AG10803 (cell line): ENCODE data around the gene POLR1A.

Source experiments
- DNase-seq: peaks from one replicate; pipeline ENCODE4 v3.0.0; 2010; ENCODE audit warnings: low read depth
- H3K4me3 ChIP-seq: 2 replicates; pipeline ENCODE4 v1.5.1; 2011; ENCODE audit warnings: mild to moderate bottlenecking, low read length, control low read depth
- TF ChIP-seq, protein P1 (sequence below): conservative IDR thresholded peaks from 2 replicates; pipeline ENCODE4 v1.5.1; 2011; ENCODE audit warnings: mild to moderate bottlenecking, low read length, control low read depth, inconsistent platforms

The POLR1A gene

DNA sequence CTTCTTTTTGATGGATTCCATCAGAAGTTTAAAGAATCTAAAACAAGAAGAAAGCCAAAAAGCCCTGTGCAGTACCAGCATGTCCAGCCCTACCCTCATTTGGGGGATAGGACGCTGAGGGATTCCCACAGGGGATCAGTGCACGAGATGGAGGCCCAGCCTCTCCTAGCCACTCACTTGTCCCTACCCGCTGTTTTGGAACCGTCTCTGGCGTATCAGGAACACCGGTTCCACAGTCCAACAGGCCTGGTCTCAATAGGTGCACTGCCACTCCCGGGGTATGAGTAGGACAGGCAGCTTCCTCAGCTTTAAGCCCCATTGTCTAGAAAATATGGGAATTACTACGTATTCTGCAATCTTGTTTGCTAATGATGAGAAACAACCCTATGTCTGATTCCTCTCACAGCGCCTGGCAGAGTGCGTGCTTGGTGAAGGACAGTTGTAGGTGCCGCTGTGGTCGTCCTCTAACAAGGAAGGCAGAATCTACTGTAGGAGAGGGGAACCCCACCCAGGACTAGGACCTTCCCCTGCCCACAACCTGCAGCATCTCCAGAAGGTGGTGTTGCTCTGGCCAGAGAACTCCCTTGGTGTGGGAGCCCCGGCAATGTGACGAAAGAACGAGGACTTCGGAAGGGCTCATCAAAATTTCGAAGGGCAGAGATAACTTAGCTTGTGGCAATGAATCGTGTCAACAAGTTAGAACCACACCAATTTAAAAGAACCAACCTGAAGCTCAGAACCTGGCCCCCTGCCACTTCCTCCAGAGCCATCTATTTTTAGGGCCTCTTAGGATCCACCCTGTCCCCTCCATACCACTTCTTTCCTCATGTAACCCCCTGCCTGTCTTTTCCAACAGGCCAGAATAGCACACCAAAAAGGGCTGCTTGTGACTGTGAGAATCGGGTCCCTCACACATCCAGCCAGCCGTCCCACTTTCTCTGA, 71.7 kb downstream of the POLR1A start:
- TF ChIP-seq, protein P1, sequence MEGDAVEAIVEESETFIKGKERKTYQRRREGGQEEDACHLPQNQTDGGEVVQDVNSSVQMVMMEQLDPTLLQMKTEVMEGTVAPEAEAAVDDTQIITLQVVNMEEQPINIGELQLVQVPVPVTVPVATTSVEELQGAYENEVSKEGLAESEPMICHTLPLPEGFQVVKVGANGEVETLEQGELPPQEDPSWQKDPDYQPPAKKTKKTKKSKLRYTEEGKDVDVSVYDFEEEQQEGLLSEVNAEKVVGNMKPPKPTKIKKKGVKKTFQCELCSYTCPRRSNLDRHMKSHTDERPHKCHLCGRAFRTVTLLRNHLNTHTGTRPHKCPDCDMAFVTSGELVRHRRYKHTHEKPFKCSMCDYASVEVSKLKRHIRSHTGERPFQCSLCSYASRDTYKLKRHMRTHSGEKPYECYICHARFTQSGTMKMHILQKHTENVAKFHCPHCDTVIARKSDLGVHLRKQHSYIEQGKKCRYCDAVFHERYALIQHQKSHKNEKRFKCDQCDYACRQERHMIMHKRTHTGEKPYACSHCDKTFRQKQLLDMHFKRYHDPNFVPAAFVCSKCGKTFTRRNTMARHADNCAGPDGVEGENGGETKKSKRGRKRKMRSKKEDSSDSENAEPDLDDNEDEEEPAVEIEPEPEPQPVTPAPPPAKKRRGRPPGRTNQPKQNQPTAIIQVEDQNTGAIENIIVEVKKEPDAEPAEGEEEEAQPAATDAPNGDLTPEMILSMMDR: no peak
- H3K4me3 ChIP-seq: no peak overlapping the region

DNA sequence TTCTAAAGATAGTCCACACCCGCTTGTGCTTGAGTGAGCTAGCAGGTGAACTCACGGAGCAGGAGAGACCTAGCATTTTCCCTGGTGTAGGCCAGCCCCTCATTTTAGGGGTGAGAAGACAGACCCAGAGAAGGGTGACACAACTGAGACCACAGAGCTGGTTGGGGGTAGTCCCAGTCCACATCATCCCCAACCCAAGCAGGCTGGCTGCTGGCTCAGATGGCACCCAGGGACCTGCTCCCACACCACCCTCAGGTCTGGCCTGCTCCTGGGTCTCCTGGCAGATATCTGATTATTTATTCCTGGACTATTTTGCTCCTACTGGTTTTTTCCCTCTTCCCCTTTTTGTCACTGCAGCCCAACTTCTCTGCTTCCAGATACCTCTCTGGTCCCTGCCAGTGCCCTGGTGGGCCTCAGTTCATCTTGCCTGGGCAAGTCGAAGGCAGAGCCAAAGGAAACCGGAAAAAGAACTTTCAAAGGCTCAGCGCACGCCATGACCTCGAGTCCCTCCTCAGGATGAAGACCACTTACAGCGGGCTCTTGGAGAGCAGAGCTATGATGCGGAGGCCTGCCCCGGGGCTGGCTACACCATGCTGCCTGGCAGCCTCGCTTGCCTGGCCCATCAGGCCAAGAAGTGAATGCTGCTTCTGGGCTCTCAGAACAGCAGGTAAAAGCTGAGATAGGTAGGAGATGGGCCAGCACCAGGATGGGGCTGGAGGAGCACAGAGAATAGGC, 72.7 kb downstream of the POLR1A start:
- no peak overlapping the region for H3K4me3 ChIP-seq
- DNase-seq: no peak
- TF ChIP-seq, protein P1: no peak

More for the DNA sequence above, 71.7 kb downstream of the POLR1A start:
- DNase-seq: no peak

- H3K4me3 ChIP-seq: no peak overlapping the region
- TF ChIP-seq, protein P1: no peak
- DNase-seq: no peak
Measured at GRCh38 chr2:86031606-86032005, 74.1 kb downstream of the POLR1A start.

DNA sequence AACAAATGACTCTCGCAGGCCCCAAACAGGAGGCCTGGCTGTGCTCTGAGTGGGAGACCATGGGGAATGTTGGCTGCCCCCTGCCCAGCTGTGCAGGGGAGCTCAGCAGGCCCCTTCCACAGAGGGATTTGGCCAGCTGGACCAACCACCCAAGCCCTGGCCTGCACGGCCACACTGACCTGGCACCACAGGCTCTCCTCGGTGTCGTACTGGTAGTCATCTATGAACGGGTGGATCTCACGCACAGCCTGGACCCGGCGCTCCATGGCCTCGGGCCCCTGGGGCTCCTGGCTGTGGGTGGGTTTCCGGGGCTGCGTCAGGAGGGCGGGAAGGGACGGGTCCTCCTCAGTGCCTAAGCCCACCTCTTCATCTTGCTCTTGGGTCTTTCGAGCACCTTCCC, 74.5 kb downstream of the POLR1A start:
- H3K4me3 ChIP-seq: no peak overlapping the region

GRCh38 chr2:86029873-86030272, 75.8 kb downstream of the POLR1A start:
- DNase-seq: no peak
- H3K4me3 ChIP-seq: no peak overlapping the region
- TF ChIP-seq, protein P1: no peak

More for the DNA sequence above, 74.5 kb downstream of the POLR1A start:
- TF ChIP-seq, protein P1: no peak
- DNase-seq: no peak

DNA sequence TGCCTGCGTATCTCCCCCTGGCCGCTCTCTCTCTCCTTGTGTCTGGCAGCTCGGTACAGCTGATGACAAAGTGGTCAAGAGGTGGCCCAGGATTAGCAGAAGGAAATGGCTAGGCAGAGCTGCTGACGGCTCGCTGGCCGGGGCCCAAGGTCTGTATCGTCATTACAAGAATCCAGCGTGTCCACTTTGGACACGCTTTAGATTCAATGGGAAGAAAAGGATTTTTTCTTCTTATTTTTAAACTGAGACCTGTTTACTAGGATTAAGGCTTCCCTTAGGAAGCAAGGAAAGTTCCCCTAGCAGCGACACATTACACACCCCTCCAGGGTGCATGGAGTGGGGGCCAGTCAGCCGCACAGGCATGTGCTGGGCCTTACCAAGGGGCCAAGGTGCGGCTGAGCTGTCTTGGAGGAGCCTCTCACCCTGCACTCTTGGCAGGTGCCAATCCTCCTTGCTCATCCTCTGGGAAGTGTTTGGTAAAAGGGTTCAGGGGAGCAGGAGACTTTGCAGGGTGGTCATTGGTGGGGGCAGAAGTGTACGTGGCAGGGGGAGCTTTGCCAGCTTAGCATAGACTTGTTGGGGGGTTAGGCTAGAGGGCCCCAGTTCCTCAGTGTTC, 76.8 kb downstream of the POLR1A start:
- TF ChIP-seq, protein P1: no peak
- DNase-seq: no peak
- no peak overlapping the region for H3K4me3 ChIP-seq
